Neuronal stem cell (in vitro differentiated cells): ENCODE data around the gene SPATS2.

Source experiments
- DNase-seq: peaks from one replicate; pipeline ENCODE4 v3.0.0-alpha.2; 2013; ENCODE audit warnings: low spot score
- H2AFZ ChIP-seq: one replicate; pipeline ENCODE4 v1.6.1; 2013; ENCODE audit warnings: mild to moderate bottlenecking, low read length, inconsistent platforms
- H2AK5ac ChIP-seq: 2 replicates; pipeline ENCODE4 v1.6.1; 2013; ENCODE audit warnings: low read depth, mild to moderate bottlenecking, inconsistent platforms, low read length, moderate library complexity, mixed read lengths
- H2BK120ac ChIP-seq: 2 replicates; pipeline ENCODE4 v1.6.1; 2013; ENCODE audit warnings: low read depth, mild to moderate bottlenecking, inconsistent platforms, low read length, moderate library complexity, mixed read lengths
- H2BK12ac ChIP-seq: one replicate; pipeline ENCODE4 v1.6.1; 2013; ENCODE audit warnings: low read length, inconsistent platforms
- H2BK15ac ChIP-seq: 2 replicates; pipeline ENCODE4 v1.6.1; 2013; ENCODE audit warnings: mild to moderate bottlenecking, low read length, inconsistent platforms, mixed read lengths
- H2BK5ac ChIP-seq: one replicate; pipeline ENCODE4 v1.6.1; 2013; ENCODE audit warnings: inconsistent platforms, mild to moderate bottlenecking, low read length, moderate library complexity
- H3K14ac ChIP-seq: one replicate; pipeline ENCODE4 v1.6.1; 2013; ENCODE audit warnings: low read length, inconsistent platforms
- H3K18ac ChIP-seq: 2 replicates; pipeline ENCODE4 v1.6.1; 2013; ENCODE audit warnings: low read length, inconsistent platforms
- H3K23ac ChIP-seq: 2 replicates; pipeline ENCODE4 v1.6.1; 2013; ENCODE audit warnings: low read depth, mild to moderate bottlenecking, mixed read lengths, low read length, inconsistent platforms; ENCODE audit not compliant: poor library complexity
- H3K27ac ChIP-seq: replicated peaks from 3 replicates; pipeline ENCODE4 v1.5.1; 2013; ENCODE audit warnings: low read length, inconsistent platforms
- H3K27me3 ChIP-seq, 3 experiments: 2 replicates each; pipeline ENCODE4 v1.6.1; 2013; ENCODE audit warnings: low read length in 3 of 3, mild to moderate bottlenecking in 2 of 3, inconsistent platforms in 1 of 3, low read depth in 1 of 3, mixed read lengths in 1 of 3, moderate library complexity in 1 of 3; ENCODE audit not compliant: control insufficient read depth in 3 of 3, insufficient read depth in 3 of 3
- H3K36me3 ChIP-seq, 2 donors: replicated peaks in 1 of 2; 2 replicates each; pipeline ENCODE4 v1.6.1; 2013; ENCODE audit warnings: low read length in 2 of 2; ENCODE audit not compliant: control insufficient read depth in 2 of 2, insufficient read depth in 2 of 2
- H3K4ac ChIP-seq: 2 replicates; pipeline ENCODE4 v1.6.1; 2013; ENCODE audit warnings: inconsistent platforms, mild to moderate bottlenecking, low read length, moderate library complexity
- H3K4me1 ChIP-seq, 2 donors: 1 replicate in 1 of 2; 2 replicates in 1 of 2; pipeline ENCODE4 v1.6.1; 2013; ENCODE audit warnings: low read length in 2 of 2, low read depth in 1 of 2; ENCODE audit not compliant: control insufficient read depth in 2 of 2, insufficient read depth in 1 of 2
- H3K4me2 ChIP-seq: one replicate; pipeline ENCODE4 v1.6.1; 2013; ENCODE audit warnings: mild to moderate bottlenecking, low read length, inconsistent platforms; ENCODE audit not compliant: insufficient read depth, poor library complexity, severe bottlenecking
- H3K4me3 ChIP-seq, 2 donors: 2 replicates each; pipeline ENCODE4 v1.5.1; 2013; ENCODE audit warnings: low read length in 2 of 2, mild to moderate bottlenecking in 2 of 2, inconsistent platforms in 1 of 2, moderate library complexity in 1 of 2
- H3K79me1 ChIP-seq: one replicate; pipeline ENCODE4 v1.6.1; 2013; ENCODE audit warnings: low read depth, mild to moderate bottlenecking, inconsistent platforms, low read length, moderate library complexity
- H3K9ac ChIP-seq: one replicate; pipeline ENCODE4 v1.6.1; 2013; ENCODE audit warnings: mild to moderate bottlenecking, low read depth, low read length, inconsistent platforms; ENCODE audit not compliant: poor library complexity
- H3K9me3 ChIP-seq, 2 donors: replicated peaks in 1 of 2; 2 replicates each; pipeline versions ENCODE3 to v1.6.1; 2013; ENCODE audit warnings: low read length in 2 of 2, mild to moderate bottlenecking in 2 of 2, inconsistent platforms in 1 of 2, low read depth in 1 of 2, mixed read lengths in 1 of 2, moderate library complexity in 1 of 2; ENCODE audit not compliant: control insufficient read depth in 2 of 2, insufficient read depth in 1 of 2
- H4K8ac ChIP-seq: one replicate; pipeline ENCODE4 v1.6.1; 2013; ENCODE audit warnings: low read depth, mild to moderate bottlenecking, inconsistent platforms, low read length, moderate library complexity
- H4K91ac ChIP-seq: one replicate; pipeline ENCODE4 v1.6.1; 2013; ENCODE audit warnings: low read length, low read depth, mild to moderate bottlenecking, inconsistent platforms; ENCODE audit not compliant: poor library complexity
- WGBS, 2 donors: extraction: QIAGEN DNeasy Blood & Tissue Kit; methylation state at CpG; one replicate each; pipeline ENCODE4 v1.1.7; 2013; ENCODE audit warnings: missing lambda C conversion rate in 2 of 2, mixed read lengths in 1 of 2; ENCODE audit not compliant: insufficient read length in 2 of 2, insufficient replicate concordance in 1 of 2; ENCODE audit errors: extremely low coverage in 2 of 2; 5-methylcytosine and 5-hydroxymethylcytosine counted together

SPATS2 gene

DNA sequence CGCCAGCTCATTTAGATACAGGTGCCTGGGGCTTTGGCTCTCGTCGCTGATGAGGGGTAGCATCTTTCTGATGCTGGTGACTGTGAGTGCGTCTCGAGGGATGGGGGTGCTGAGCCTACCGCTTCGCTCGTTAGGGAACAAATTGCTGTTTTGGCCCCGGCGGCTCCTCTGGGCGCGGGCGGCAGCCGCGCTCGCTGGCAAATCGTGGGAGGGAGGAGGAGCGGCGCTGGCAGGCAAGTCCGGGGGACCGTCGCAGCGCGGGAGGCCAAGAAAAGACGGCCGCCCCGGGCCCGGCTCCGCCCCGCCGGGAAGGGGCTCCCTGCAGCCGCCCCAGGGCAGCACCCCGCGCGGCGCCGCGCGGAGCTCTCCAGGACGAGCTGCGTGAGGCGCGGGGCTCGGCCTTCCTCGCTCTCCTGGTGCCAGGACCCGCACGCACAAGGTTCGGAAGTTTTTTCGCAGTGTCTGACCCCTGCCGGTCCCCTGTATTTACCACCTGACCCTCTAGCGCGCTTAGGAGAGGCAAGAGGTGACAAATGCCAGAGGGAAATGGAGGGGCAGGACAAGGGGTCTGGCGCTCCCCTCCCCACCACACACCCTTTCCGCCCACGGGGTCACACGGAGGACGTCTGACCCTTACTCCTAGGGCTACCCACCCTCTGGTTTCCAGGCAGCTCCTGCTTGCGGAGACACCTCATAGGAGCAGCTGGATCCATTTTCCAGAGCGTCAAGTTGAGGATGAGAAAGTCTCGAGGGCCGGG lies 170.7 kb downstream of the SPATS2 start:
- WGBS, 2 donors: no CpG with 5 or more reads among the region's 61 CpGs
- no peak overlapping the region for H4K91ac ChIP-seq
- no peak overlapping the region for H4K8ac ChIP-seq
- H3K4ac ChIP-seq: no peak overlapping the region
- H2BK5ac ChIP-seq: no peak overlapping the region
- peaks cover 28 to 76% (median 74%) of the 10 kb centered on the region in 3 experiments for H3K27me3 ChIP-seq
- H3K14ac ChIP-seq: peak overlapping the region; percentile 78
- peak overlapping the region; percentile 56 for H3K23ac ChIP-seq
- H3K36me3 ChIP-seq: no peaks in the 10 kb centered on the region
- peaks cover 13 to 14% of the 10 kb centered on the region in 2 donors for H3K4me1 ChIP-seq
- H3K4me2 ChIP-seq: peak overlapping the region; percentile 85
- peak overlapping the region; percentile 61 for H2BK15ac ChIP-seq
- no peak overlapping the region for H3K27ac ChIP-seq
- H2AFZ ChIP-seq: peak overlapping the region; percentile 88
- H3K9me3 ChIP-seq: peaks cover 0 to 2% of the 10 kb centered on the region in 2 donors
- peak overlapping the region; percentile 14 for H3K9ac ChIP-seq
- H3K79me1 ChIP-seq: no peaks in the 10 kb centered on the region
- DNase-seq: no peak
- peak overlapping the region; percentile 38 for H2AK5ac ChIP-seq
- H2BK120ac ChIP-seq: no peak overlapping the region
- no peak overlapping the region for H2BK12ac ChIP-seq
- peak overlapping the region; percentile 38 to 58 for H3K4me3 ChIP-seq
- H3K18ac ChIP-seq: peak overlapping the region; percentile 79

DNA sequence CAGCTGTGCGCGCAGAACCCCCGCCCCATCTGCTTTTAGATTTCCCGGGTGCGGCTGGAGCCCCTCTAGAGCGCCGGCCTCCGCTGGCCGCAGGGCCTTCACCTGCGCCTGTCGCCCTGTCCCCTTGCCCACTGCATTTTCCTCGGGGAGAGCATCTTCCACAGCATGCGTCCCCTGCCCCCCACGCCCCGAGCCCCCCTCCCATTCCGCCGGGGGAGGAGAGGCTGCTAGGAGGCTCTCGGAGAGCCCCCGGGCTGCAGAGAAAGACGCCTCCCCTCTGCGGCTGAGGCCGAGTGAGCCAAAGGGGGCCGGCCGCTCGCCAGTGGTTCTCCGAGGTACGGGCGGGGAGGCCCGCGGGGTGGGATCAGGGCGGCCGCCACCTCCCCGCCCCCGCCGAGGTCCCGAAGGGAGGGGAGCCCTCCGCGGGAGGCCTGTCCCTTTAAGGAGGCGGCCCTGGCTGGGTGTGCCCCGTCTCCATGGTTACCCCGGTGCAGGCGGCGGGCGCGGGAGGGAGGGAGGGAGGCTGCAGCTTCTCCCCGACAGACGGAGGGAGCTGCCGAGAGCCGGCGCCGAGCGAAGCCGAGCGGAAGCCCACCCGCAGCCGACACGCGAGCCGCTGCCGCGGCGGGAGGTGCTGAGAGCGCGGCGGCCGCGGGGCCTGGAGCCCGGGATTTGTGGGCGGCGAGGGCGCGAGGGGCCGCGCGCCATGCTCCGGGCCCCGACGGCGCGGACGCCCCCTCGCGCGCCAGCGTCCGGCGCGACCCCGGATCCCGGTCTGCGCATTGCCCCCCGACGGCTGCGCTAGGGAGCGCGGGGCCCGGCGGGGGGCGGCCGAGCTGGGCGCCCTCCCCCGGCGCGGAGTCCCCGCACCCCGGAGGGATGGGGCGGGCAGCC lies 171.5 kb downstream of the SPATS2 start, which contains the start of gene KCNH3:
KCNH3 (plus strand) TSS at position 521 of the 894 bp plus-strand sequence. CDS start 387 bp downstream, outside the sequence.
- peaks cover 30 to 84% (median 82%) of the 10 kb centered on the region in 3 experiments for H3K27me3 ChIP-seq
- H3K14ac ChIP-seq: peak within 1 kb of the TSS; percentile 78
- H2BK15ac ChIP-seq: peak within 1 kb of the TSS; percentile 86
- no peak within 1 kb of the TSS for H3K4ac ChIP-seq
- H3K18ac ChIP-seq: peak within 1 kb of the TSS; percentile 83
- no peak within 1 kb of the TSS for H4K91ac ChIP-seq
- peak within 1 kb of the TSS; percentile 88 for H2AFZ ChIP-seq
- no CpG with 5 or more reads among the region's 107 CpGs for WGBS, 2 donors
- peak within 1 kb of the TSS; percentile 85 for H3K4me2 ChIP-seq
- H2AK5ac ChIP-seq: peak within 1 kb of the TSS; percentile 94
- peaks cover 14 to 17% of the 10 kb centered on the region in 2 donors for H3K4me1 ChIP-seq
- H3K9me3 ChIP-seq: peaks cover 0 to 2% of the 10 kb centered on the region in 2 donors
- no peak within 1 kb of the TSS for H3K9ac ChIP-seq
- peak within 1 kb of the TSS; percentile 38 to 64 for H3K4me3 ChIP-seq
- H3K27ac ChIP-seq: no peak within 1 kb of the TSS
- no peak within 1 kb of the TSS for H2BK12ac ChIP-seq
- H3K79me1 ChIP-seq: no peaks in the 10 kb centered on the region
- no peak within 1 kb of the TSS for H2BK5ac ChIP-seq
- H3K36me3 ChIP-seq: no peaks in the 10 kb centered on the region
- peak within 1 kb of the TSS; percentile 66 for H3K23ac ChIP-seq
- peak within 1 kb of the TSS; percentile 26 for H2BK120ac ChIP-seq
- DNase-seq: peak; percentile 70
- no peak within 1 kb of the TSS for H4K8ac ChIP-seq

DNA sequence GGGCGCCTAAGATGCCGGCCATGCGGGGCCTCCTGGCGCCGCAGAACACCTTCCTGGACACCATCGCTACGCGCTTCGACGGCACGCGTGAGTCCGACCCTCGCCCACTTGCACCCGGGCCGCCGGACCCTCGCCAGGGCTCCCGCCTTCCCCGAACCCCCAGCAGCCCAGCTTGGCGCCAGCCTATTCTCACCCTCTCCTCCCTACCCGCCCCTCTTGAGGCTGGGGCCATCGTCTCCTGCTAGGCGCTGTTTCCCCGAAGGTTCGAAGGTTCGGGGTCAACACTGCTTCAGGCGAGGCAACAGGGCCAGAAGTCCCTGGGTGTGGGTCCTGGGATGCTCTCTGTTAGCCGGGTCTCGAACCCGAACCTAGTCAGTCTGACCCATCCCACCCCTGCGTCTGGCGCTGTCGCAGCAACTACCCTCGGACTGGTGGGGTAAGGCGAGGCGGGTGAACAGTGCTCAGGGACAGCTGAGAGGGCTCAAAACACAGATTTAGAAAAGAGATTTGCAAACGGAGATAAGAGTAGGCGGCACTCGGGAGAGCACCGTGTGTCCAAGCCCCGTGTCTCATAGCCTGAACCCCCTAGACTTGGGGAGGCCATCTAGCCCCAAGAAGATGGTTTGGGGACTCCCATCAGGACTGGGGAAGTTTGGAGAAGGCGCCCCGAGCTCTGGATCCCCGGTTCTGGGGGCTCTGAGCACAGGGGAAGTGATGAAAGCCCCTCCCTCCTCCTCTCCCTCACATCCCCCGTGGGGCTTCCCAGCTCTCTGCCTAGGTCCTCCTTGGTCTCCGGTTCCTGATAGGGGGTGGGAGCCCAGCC lies 172.4 kb downstream of the SPATS2 start:
- Histone ChIP-seq H3K18ac (peak overlapping the region; percentile 83), H2BK15ac (peak overlapping the region; percentile 86), H3K4ac (no peak overlapping the region), H3K9ac (no peak overlapping the region), H2AK5ac (peak overlapping the region; percentile 94), H3K23ac (peak overlapping the region; percentile 76), H3K4me1 (peaks cover 19 to 23% of the 10 kb centered on the region in 2 donors), H4K8ac (no peak overlapping the region), H4K91ac (no peak overlapping the region), H3K9me3 (peaks cover 0 to 2% of the 10 kb centered on the region in 2 donors), H3K4me3 (no peak overlapping the region), H3K27me3 (peaks cover 33 to 93% (median 91%) of the 10 kb centered on the region in 3 experiments), H2AFZ (peak overlapping the region; percentile 0), H3K36me3 (no peaks in the 10 kb centered on the region), H3K14ac (no peak overlapping the region), H3K27ac (no peak overlapping the region), H2BK120ac (peak overlapping the region; percentile 26), H2BK5ac (no peak overlapping the region), H2BK12ac (no peak overlapping the region), H3K4me2 (peak overlapping the region; percentile 30), H3K79me1 (no peaks in the 10 kb centered on the region)
- no peak for DNase-seq
- WGBS, 2 donors: no CpG with 5 or more reads among the region's 47 CpGs
